Measurements from ENCODE around the gene TAOK1. TPM values are rescaled to one million over a fixed set of nuclear protein-coding genes. Genes with fewer than 3 reads are reported as not detected.

The TAOK1 gene
- total and polyA plus RNA-seq, 2 of the 13 experiments (the other 11 are each of a cell fraction or from before 2014, with no cell fraction given), result 14.1 to 23.0 TPM

GRCh38 chr17:29591737-29592608 lies 201.8 kb downstream of the TAOK1 start (continued):
- TF ChIP-seq ZNF143 (CRISPR knock-in tag; IDR thresholded peaks at IDR 0.05), result peak; percentile 24
- no peak for TF ChIP-seq HOXA7 (CRISPR knock-in tag; IDR thresholded peaks at IDR 0.05)
- TF ChIP-seq ZNF674 (CRISPR knock-in tag; IDR thresholded peaks at IDR 0.05; ENCODE audit: low read depth), result no peak
- TF ChIP-seq ZNF569 (CRISPR knock-in tag; IDR thresholded peaks at IDR 0.05; ENCODE audit: borderline replicate concordance), result no peak
- no peak for TF ChIP-seq SP1 (IDR thresholded peaks at IDR 0.05)
- TF ChIP-seq SP1 (CRISPR knock-in tag; IDR thresholded peaks at IDR 0.05), result no peak
- TF ChIP-seq ZNF704 (CRISPR knock-in tag; IDR thresholded peaks at IDR 0.05; ENCODE audit: borderline replicate concordance), result no peak
- TF ChIP-seq ZNF547 (CRISPR knock-in tag; IDR thresholded peaks at IDR 0.05), result peak; percentile 40; the same call in 1 of the 2 replicates
- TF ChIP-seq ARNT2 (CRISPR knock-in tag; IDR thresholded peaks at IDR 0.05; ENCODE audit: low read depth), result no peak
- no peak for TF ChIP-seq SCMH1 (CRISPR knock-in tag; IDR thresholded peaks at IDR 0.05; ENCODE audit: borderline replicate concordance)
- no peak for TF ChIP-seq ZNF577 (CRISPR knock-in tag; IDR thresholded peaks at IDR 0.05; ENCODE audit: borderline replicate concordance, low read depth)
- no peak for TF ChIP-seq NAIF1 (CRISPR knock-in tag; IDR thresholded peaks at IDR 0.05; ENCODE audit: borderline replicate concordance)
- TF ChIP-seq, protein P1, sequence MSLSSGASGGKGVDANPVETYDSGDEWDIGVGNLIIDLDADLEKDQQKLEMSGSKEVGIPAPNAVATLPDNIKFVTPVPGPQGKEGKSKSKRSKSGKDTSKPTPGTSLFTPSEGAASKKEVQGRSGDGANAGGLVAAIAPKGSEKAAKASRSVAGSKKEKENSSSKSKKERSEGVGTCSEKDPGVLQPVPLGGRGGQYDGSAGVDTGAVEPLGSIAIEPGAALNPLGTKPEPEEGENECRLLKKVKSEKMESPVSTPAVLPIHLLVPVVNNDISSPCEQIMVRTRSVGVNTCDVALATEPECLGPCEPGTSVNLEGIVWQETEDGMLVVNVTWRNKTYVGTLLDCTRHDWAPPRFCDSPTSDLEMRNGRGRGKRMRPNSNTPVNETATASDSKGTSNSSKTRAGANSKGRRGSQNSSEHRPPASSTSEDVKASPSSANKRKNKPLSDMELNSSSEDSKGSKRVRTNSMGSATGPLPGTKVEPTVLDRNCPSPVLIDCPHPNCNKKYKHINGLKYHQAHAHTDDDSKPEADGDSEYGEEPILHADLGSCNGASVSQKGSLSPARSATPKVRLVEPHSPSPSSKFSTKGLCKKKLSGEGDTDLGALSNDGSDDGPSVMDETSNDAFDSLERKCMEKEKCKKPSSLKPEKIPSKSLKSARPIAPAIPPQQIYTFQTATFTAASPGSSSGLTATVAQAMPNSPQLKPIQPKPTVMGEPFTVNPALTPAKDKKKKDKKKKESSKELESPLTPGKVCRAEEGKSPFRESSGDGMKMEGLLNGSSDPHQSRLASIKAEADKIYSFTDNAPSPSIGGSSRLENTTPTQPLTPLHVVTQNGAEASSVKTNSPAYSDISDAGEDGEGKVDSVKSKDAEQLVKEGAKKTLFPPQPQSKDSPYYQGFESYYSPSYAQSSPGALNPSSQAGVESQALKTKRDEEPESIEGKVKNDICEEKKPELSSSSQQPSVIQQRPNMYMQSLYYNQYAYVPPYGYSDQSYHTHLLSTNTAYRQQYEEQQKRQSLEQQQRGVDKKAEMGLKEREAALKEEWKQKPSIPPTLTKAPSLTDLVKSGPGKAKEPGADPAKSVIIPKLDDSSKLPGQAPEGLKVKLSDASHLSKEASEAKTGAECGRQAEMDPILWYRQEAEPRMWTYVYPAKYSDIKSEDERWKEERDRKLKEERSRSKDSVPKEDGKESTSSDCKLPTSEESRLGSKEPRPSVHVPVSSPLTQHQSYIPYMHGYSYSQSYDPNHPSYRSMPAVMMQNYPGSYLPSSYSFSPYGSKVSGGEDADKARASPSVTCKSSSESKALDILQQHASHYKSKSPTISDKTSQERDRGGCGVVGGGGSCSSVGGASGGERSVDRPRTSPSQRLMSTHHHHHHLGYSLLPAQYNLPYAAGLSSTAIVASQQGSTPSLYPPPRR (CRISPR knock-in tag; IDR thresholded peaks at IDR 0.05; ENCODE audit: borderline replicate concordance), result no peak
- TF ChIP-seq SP4 (CRISPR knock-in tag; IDR thresholded peaks at IDR 0.05), result peak; percentile 46; the same call in 1 of the 2 replicates
- no peak for TF ChIP-seq SMYD3 (CRISPR knock-in tag; IDR thresholded peaks at IDR 0.05)
- no peak for TF ChIP-seq ZNF329 (CRISPR knock-in tag; IDR thresholded peaks at IDR 0.05; ENCODE audit: low read depth)
- no peak for TF ChIP-seq SOX13 (IDR thresholded peaks at IDR 0.05)
- peak in 1 of 2 experiments; percentile 52; a peak in 1 of 4 replicates for TF ChIP-seq SOX13 (CRISPR knock-in tag; conservative IDR thresholded peaks at IDR 0.05 in 1 of 2, IDR thresholded peaks at IDR 0.05 in 1 of 2)

All from HepG2 (cell line).